ENCODE results near the gene ARHGDIB.

Gene ARHGDIB

GRCh38 chr12:14915736-14916135 is 45.7 kb downstream of the ARHGDIB start:
- no peak overlapping the region for H3K27ac ChIP-seq (replicated peaks)
- DNase-seq (ENCODE audit: low read depth in 1 of 2, low spot score in 1 of 2) = no peak
- TF ChIP-seq GABPA (IDR thresholded peaks at IDR 0.05; ENCODE audit: low read depth) (no peak), CTCF (IDR thresholded peaks at IDR 0.05; ENCODE audit: insufficient read depth, low read length) (no peak), SPI1 (IDR thresholded peaks at IDR 0.05; ENCODE audit: borderline replicate concordance, low read depth) (no peak), POLR2AphosphoS5 (IDR thresholded peaks at IDR 0.05; ENCODE audit: low read depth) (no peak), REST (IDR thresholded peaks at IDR 0.05; ENCODE audit: insufficient replicate concordance, low read depth) (no peak)
- no peaks in the 10 kb centered on the region for H3K27me3 ChIP-seq (ENCODE audit: insufficient read depth, poor library complexity, severe bottlenecking)
- H3K4me3 ChIP-seq (replicated peaks; ENCODE audit: insufficient read depth, low read length) = no peak overlapping the region

GRCh38 chr12:14913381-14913781 is 48.0 kb downstream of the ARHGDIB start:
- no peak for TF ChIP-seq GABPA (IDR thresholded peaks at IDR 0.05; ENCODE audit: low read depth)
- no peak for TF ChIP-seq CTCF (IDR thresholded peaks at IDR 0.05; ENCODE audit: insufficient read depth, low read length)
- TF ChIP-seq REST (IDR thresholded peaks at IDR 0.05; ENCODE audit: insufficient replicate concordance, low read depth) = no peak
- TF ChIP-seq POLR2AphosphoS5 (IDR thresholded peaks at IDR 0.05; ENCODE audit: low read depth) = no peak
- no peak for TF ChIP-seq SPI1 (IDR thresholded peaks at IDR 0.05; ENCODE audit: borderline replicate concordance, low read depth)
- no peaks in the 10 kb centered on the region for H3K27me3 ChIP-seq (ENCODE audit: insufficient read depth, poor library complexity, severe bottlenecking)
- no peak for DNase-seq (ENCODE audit: low read depth in 1 of 2, low spot score in 1 of 2)
- H3K4me3 ChIP-seq (replicated peaks; ENCODE audit: insufficient read depth, low read length) = no peak overlapping the region
- H3K27ac ChIP-seq (replicated peaks) = no peak overlapping the region

GRCh38 chr12:14911131-14911530 is 50.3 kb downstream of the ARHGDIB start:
- Histone ChIP-seq H3K27ac (replicated peaks) (no peak overlapping the region), H3K4me3 (replicated peaks; ENCODE audit: insufficient read depth, low read length) (no peak overlapping the region), H3K27me3 (ENCODE audit: insufficient read depth, poor library complexity, severe bottlenecking) (no peaks in the 10 kb centered on the region)
- DNase-seq (ENCODE audit: low read depth in 1 of 2, low spot score in 1 of 2) = no peak
- TF ChIP-seq POLR2AphosphoS5 (IDR thresholded peaks at IDR 0.05; ENCODE audit: low read depth) = no peak
- no peak for TF ChIP-seq SPI1 (IDR thresholded peaks at IDR 0.05; ENCODE audit: borderline replicate concordance, low read depth)
- TF ChIP-seq GABPA (IDR thresholded peaks at IDR 0.05; ENCODE audit: low read depth) = no peak

- TF ChIP-seq REST (IDR thresholded peaks at IDR 0.05; ENCODE audit: insufficient replicate concordance, low read depth) = no peak
- no peak for TF ChIP-seq CTCF (IDR thresholded peaks at IDR 0.05; ENCODE audit: insufficient read depth, low read length)
- TF ChIP-seq POLR2AphosphoS5 (IDR thresholded peaks at IDR 0.05; ENCODE audit: low read depth) = no peak
- no peak for TF ChIP-seq GABPA (IDR thresholded peaks at IDR 0.05; ENCODE audit: low read depth)
- TF ChIP-seq SPI1 (IDR thresholded peaks at IDR 0.05; ENCODE audit: borderline replicate concordance, low read depth) = no peak
- DNase-seq (ENCODE audit: low read depth in 1 of 2, low spot score in 1 of 2) = peak in 1 of 2 experiments; percentile 14
- no peak overlapping the region for H3K4me3 ChIP-seq (replicated peaks; ENCODE audit: insufficient read depth, low read length)
- no peak overlapping the region for H3K27ac ChIP-seq (replicated peaks)
- no peaks in the 10 kb centered on the region for H3K27me3 ChIP-seq (ENCODE audit: insufficient read depth, poor library complexity, severe bottlenecking)
Observed at GRCh38 chr12:14910090-14910915, 51.1 kb downstream of the ARHGDIB start.
